Measurements from ENCODE around the gene DUSP22.

DUSP22 gene

DNA sequence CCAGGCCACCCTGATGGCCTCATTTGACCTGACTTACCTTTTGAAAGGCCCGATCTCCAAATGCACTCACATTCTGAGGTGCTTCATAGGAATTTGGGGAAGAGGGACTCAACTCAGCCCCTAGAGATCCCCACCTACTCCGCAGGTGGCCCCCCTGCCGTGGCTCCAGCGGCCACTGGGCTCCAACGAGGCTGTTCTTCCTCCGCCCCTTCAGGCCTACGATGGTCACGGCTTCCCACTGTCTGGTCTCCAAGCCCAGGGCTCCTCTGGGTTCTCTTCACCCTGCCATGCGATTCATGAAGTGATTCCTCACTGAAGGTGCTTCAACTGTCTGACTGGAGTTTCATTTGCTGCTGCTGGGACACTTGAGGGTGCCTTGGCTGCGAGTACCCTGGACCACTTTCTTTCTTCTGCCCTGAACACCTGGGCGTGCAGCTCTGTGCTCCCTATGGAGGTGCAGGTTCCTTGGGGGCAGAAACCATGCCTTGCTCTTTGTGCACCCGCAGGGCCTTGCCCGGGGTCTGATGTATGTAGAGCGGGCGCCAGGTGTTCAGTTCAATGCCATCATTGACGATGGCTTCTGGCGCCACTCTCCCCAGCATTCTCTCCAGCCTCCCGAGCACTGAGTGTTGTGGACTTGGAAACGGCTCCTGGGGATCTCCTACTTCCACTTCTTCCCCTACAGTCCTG is 10.0 kb upstream of the DUSP22 start:
- TF ChIP-seq POLR2AphosphoS5 (IDR thresholded peaks at IDR 0.05; ENCODE audit: low read depth, low read length): no peak

- no peak for TF ChIP-seq FOXP2 (optimal IDR thresholded peaks at IDR 0.05; ENCODE audit: borderline replicate concordance, extremely low read depth, extremely low read length, insufficient read depth)
- TF ChIP-seq, protein P1, sequence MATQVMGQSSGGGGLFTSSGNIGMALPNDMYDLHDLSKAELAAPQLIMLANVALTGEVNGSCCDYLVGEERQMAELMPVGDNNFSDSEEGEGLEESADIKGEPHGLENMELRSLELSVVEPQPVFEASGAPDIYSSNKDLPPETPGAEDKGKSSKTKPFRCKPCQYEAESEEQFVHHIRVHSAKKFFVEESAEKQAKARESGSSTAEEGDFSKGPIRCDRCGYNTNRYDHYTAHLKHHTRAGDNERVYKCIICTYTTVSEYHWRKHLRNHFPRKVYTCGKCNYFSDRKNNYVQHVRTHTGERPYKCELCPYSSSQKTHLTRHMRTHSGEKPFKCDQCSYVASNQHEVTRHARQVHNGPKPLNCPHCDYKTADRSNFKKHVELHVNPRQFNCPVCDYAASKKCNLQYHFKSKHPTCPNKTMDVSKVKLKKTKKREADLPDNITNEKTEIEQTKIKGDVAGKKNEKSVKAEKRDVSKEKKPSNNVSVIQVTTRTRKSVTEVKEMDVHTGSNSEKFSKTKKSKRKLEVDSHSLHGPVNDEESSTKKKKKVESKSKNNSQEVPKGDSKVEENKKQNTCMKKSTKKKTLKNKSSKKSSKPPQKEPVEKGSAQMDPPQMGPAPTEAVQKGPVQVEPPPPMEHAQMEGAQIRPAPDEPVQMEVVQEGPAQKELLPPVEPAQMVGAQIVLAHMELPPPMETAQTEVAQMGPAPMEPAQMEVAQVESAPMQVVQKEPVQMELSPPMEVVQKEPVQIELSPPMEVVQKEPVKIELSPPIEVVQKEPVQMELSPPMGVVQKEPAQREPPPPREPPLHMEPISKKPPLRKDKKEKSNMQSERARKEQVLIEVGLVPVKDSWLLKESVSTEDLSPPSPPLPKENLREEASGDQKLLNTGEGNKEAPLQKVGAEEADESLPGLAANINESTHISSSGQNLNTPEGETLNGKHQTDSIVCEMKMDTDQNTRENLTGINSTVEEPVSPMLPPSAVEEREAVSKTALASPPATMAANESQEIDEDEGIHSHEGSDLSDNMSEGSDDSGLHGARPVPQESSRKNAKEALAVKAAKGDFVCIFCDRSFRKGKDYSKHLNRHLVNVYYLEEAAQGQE (IDR thresholded peaks at IDR 0.05; ENCODE audit: insufficient read depth in 1 of 2, low read depth in 2 of 2, low read length in 2 of 2): no peak
- no peak for TF ChIP-seq SIN3A (IDR thresholded peaks at IDR 0.05; ENCODE audit: borderline replicate concordance, insufficient read depth, low read length)
- no peak for TF ChIP-seq TAF1 (IDR thresholded peaks at IDR 0.05; ENCODE audit: borderline replicate concordance, insufficient read depth, low read length)
- TF ChIP-seq POLR2AphosphoS5 (IDR thresholded peaks at IDR 0.05; ENCODE audit: low read depth, low read length): no peak
These were observed 9.3 kb upstream of the DUSP22 start for GRCh38 chr6:282867-283416.

GRCh38 chr6:284486-284885 is 7.8 kb upstream of the DUSP22 start:
- TF ChIP-seq POLR2AphosphoS5 (IDR thresholded peaks at IDR 0.05; ENCODE audit: low read depth, low read length) (no peak), FOXP2 (optimal IDR thresholded peaks at IDR 0.05; ENCODE audit: borderline replicate concordance, extremely low read depth, extremely low read length, insufficient read depth) (no peak), TAF1 (IDR thresholded peaks at IDR 0.05; ENCODE audit: borderline replicate concordance, insufficient read depth, low read length) (no peak), SIN3A (IDR thresholded peaks at IDR 0.05; ENCODE audit: borderline replicate concordance, insufficient read depth, low read length) (no peak)
- TF ChIP-seq, protein P1 (IDR thresholded peaks at IDR 0.05; ENCODE audit: insufficient read depth in 1 of 2, low read depth in 2 of 2, low read length in 2 of 2): no peak

- TF ChIP-seq POLR2AphosphoS5 (IDR thresholded peaks at IDR 0.05; ENCODE audit: low read depth, low read length) (no peak), FOXP2 (optimal IDR thresholded peaks at IDR 0.05; ENCODE audit: borderline replicate concordance, extremely low read depth, extremely low read length, insufficient read depth) (no peak), SIN3A (IDR thresholded peaks at IDR 0.05; ENCODE audit: borderline replicate concordance, insufficient read depth, low read length) (no peak), TAF1 (IDR thresholded peaks at IDR 0.05; ENCODE audit: borderline replicate concordance, insufficient read depth, low read length) (no peak)
- TF ChIP-seq, protein P1 (IDR thresholded peaks at IDR 0.05; ENCODE audit: insufficient read depth in 1 of 2, low read depth in 2 of 2, low read length in 2 of 2): no peak
These were observed 7.1 kb upstream of the DUSP22 start for GRCh38 chr6:285030-285771.

DNA sequence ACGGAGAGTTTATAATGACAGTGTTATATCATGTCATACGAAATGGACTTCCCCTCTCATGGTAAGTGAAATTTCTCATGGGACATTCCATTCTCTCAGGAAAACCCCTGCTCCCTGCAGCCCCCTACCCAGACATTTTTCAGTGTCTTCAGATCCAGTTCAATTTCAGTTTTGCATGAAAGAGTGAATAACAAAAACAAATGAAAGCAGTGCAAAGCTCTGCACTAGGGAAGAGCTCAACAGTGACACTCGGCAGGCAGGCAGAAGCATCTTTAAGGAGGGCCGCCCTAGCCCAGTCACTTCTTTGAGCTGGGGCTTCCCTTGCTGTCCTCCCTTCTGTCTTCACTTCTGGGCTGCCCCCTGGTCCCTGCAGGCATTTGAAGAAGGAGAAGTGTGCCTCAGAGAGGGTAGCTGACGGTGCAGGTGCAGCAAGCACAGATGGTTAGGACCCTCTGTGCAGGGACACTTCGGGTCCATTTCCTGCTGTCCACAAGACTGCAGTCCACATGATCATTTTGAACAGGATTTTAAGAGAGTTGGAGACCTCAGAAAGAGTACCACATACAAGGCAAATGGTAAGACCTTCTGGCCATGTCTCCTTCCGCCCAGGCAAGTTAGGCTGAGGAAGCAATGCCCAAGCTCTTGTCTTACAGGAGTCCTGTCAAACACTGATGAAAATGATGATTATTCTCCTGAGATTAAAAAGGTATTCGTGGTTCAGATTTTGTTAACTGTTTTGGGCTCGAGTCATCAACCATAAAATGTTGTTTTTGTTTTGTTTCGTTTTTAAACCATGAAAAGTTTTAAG is 5.4 kb upstream of the DUSP22 start:
- TF ChIP-seq TAF1 (IDR thresholded peaks at IDR 0.05; ENCODE audit: borderline replicate concordance, insufficient read depth, low read length) (no peak), FOXP2 (optimal IDR thresholded peaks at IDR 0.05; ENCODE audit: borderline replicate concordance, extremely low read depth, extremely low read length, insufficient read depth) (no peak), POLR2AphosphoS5 (IDR thresholded peaks at IDR 0.05; ENCODE audit: low read depth, low read length) (no peak), SIN3A (IDR thresholded peaks at IDR 0.05; ENCODE audit: borderline replicate concordance, insufficient read depth, low read length) (no peak)
- TF ChIP-seq, protein P1 (IDR thresholded peaks at IDR 0.05; ENCODE audit: insufficient read depth in 1 of 2, low read depth in 2 of 2, low read length in 2 of 2): no peak

Data from PFSK-1 (cell line).